GM12874 (cell line): ENCODE data around the gene UBE2M.

Experiments
- CTCF ChIP-seq: IDR thresholded peaks from 2 replicates; pipeline ENCODE4 v1.5.1; 2011; ENCODE audit warnings: low read depth, mild to moderate bottlenecking, control low read depth, low read length, moderate library complexity; ENCODE audit not compliant: insufficient read depth

UBE2M gene

GRCh38 chr19:58516964-58517833, 41.2 kb downstream of the UBE2M start:
- 0 out of 2 replicates have a peak, but pooled peaks have one; percentile 14 for TF ChIP-seq CTCF

GRCh38 chr19:58516246-58516836, 42.1 kb downstream of the UBE2M start:
- no peak for TF ChIP-seq CTCF

GRCh38 chr19:58515259-58515658, 43.2 kb downstream of the UBE2M start:
- TF ChIP-seq CTCF, result no peak

- TF ChIP-seq CTCF, result no peak
These were observed 43.8 kb downstream of the UBE2M start for GRCh38 chr19:58514564-58515022.

- peak; percentile 98 for TF ChIP-seq CTCF
These were observed 44.5 kb downstream of the UBE2M start for GRCh38 chr19:58513694-58514563.

- TF ChIP-seq CTCF, result no peak
These were observed 45.2 kb downstream of the UBE2M start for GRCh38 chr19:58513213-58513693.
